GM18870 (cell line): ENCODE measurements around the gene IRS1.
"Not testable (repeated sequence)": the region's sequence is repeated elsewhere in the genome, so short reads cannot be mapped to it uniquely, and the experiment has no call there.

ENCODE experiments used
- ATAC-seq: cut with Tn5 transposase; IDR thresholded peaks from one replicate; pipeline ENCODE4 v1.9.1; 2021; ENCODE audit warnings: moderate library complexity; ENCODE audit not compliant: unreplicated experiment

The IRS1 gene

GRCh38 chr2:226799211-226799975 is at the start of gene IRS1:
Gene IRS1 (minus strand): TSS chr2:226799820. CDS start chr2:226798738, 1,082 bp downstream.
- ATAC-seq: peak; percentile 21

- ATAC-seq: no peak
Measured at GRCh38 chr2:226849349-226849748, 49.7 kb upstream of the IRS1 start.

- no peak for ATAC-seq
Measured at GRCh38 chr2:226847511-226847910, 47.9 kb upstream of the IRS1 start.

GRCh38 chr2:226847090-226847489 is 47.5 kb upstream of the IRS1 start:
- ATAC-seq: no peak

GRCh38 chr2:226845386-226846116 is 45.9 kb upstream of the IRS1 start:
- ATAC-seq: peak; percentile 43

- ATAC-seq: not testable (repeated sequence)
Measured at GRCh38 chr2:226843001-226843400, 43.4 kb upstream of the IRS1 start.

- no peak for ATAC-seq
Measured at GRCh38 chr2:226839951-226840350, 40.3 kb upstream of the IRS1 start.

GRCh38 chr2:226839161-226839560 is 39.5 kb upstream of the IRS1 start:
- ATAC-seq: no peak

GRCh38 chr2:226838722-226839121 is 39.1 kb upstream of the IRS1 start:
- ATAC-seq: peak; percentile 19

GRCh38 chr2:226837787-226838603 is 38.4 kb upstream of the IRS1 start:
- ATAC-seq: no peak

- ATAC-seq: no peak
Measured at GRCh38 chr2:226837334-226837733, 37.7 kb upstream of the IRS1 start.

- peak; percentile 10 for ATAC-seq
Measured at GRCh38 chr2:226836548-226836885, 36.9 kb upstream of the IRS1 start.

GRCh38 chr2:226835796-226836547 is 36.4 kb upstream of the IRS1 start, which contains the start of gene RHBDD1:
Gene RHBDD1 (plus strand): TSS chr2:226836054. CDS start chr2:226864694, 28,640 bp downstream.
- peak; percentile 88 for ATAC-seq

- ATAC-seq: peak; percentile 22
Measured at GRCh38 chr2:226835420-226835795, 35.8 kb upstream of the IRS1 start.

GRCh38 chr2:226834880-226835279 is 35.3 kb upstream of the IRS1 start:
- ATAC-seq: not testable (repeated sequence)

GRCh38 chr2:226832061-226832460 is 32.4 kb upstream of the IRS1 start:
- ATAC-seq: no peak

- ATAC-seq: no peak
Measured at GRCh38 chr2:226831266-226831665, 31.6 kb upstream of the IRS1 start.

- no peak for ATAC-seq
Measured at GRCh38 chr2:226829721-226830631, 30.4 kb upstream of the IRS1 start.

GRCh38 chr2:226828191-226828590 is 28.6 kb upstream of the IRS1 start:
- ATAC-seq: no peak

GRCh38 chr2:226825056-226825455 is 25.4 kb upstream of the IRS1 start:
- ATAC-seq: no peak
